GM12801 (cell line): ENCODE data around the gene BLVRB.

Source experiments
- CTCF ChIP-seq: IDR thresholded peaks from one replicate; pipeline ENCODE4 v1.5.1; 2011; ENCODE audit warnings: control low read depth; ENCODE audit not compliant: insufficient read length; ENCODE audit errors: extremely low read depth

BLVRB gene

GRCh38 chr19:40414542-40415535, 50.7 kb downstream of the BLVRB start:
- TF ChIP-seq CTCF: no peak

GRCh38 chr19:40413291-40413845, 52.2 kb downstream of the BLVRB start, which contains the start of gene PRX:
Gene PRX, minus strand, starts transcription at chr19:40413378. Its CDS starts 5,446 bp downstream, at chr19:40407932.
- TF ChIP-seq CTCF: no peak

- TF ChIP-seq CTCF: no peak
Measured at GRCh38 chr19:40412866-40413265, 52.7 kb downstream of the BLVRB start.

GRCh38 chr19:40411958-40412499, 53.5 kb downstream of the BLVRB start:
- TF ChIP-seq CTCF: no peak

GRCh38 chr19:40411125-40411842, 54.3 kb downstream of the BLVRB start:
- TF ChIP-seq CTCF: no peak

- TF ChIP-seq CTCF: no peak
Measured at GRCh38 chr19:40410030-40410389, 55.5 kb downstream of the BLVRB start.
